HL-60 (cell line): ENCODE data around the gene FBLN5.

ENCODE experiments used
- DNase-seq, 2 experiments: peaks; one replicate each; pipeline ENCODE4 v3.0.0-alpha.2; 2010 to 2020; ENCODE audit warnings: low read depth in 1 of 2, low spot score in 1 of 2
- H3K27ac ChIP-seq: fragments of 250-450 bp; sonication (Bioruptor Pico); replicated peaks from 2 replicates; pipeline ENCODE4 v1.5.1; 2020; ENCODE audit warnings: mild to moderate bottlenecking, moderate library complexity
- H3K27me3 ChIP-seq: fragments of 250-450 bp; sonication (Bioruptor Pico); 2 replicates; pipeline ENCODE4 v1.5.1; 2021; ENCODE audit warnings: mild to moderate bottlenecking, moderate library complexity; ENCODE audit not compliant: insufficient read depth, poor library complexity, severe bottlenecking
- H3K4me3 ChIP-seq: replicated peaks from 2 replicates; pipeline ENCODE4 v1.5.1; 2011; ENCODE audit warnings: mild to moderate bottlenecking, control low read depth, low read length; ENCODE audit not compliant: insufficient read depth
- CTCF ChIP-seq: IDR thresholded peaks from one replicate; pipeline ENCODE4 v1.5.1; 2011; ENCODE audit warnings: low read length, control low read depth, inconsistent platforms; ENCODE audit not compliant: insufficient read depth
- GABPA ChIP-seq: IDR thresholded peaks from 2 replicates; pipeline ENCODE4 v1.6.1; 2012; ENCODE audit warnings: low read depth
- POLR2AphosphoS5 ChIP-seq: IDR thresholded peaks from 2 replicates; pipeline ENCODE4 v1.6.1; 2012; ENCODE audit warnings: low read depth
- REST ChIP-seq: IDR thresholded peaks from 2 replicates; pipeline ENCODE4 v1.6.1; 2012; ENCODE audit warnings: low read depth; ENCODE audit not compliant: insufficient replicate concordance
- SPI1 ChIP-seq: IDR thresholded peaks from 2 replicates; pipeline ENCODE4 v1.6.1; 2012; ENCODE audit warnings: low read depth, mild to moderate bottlenecking, borderline replicate concordance

Gene FBLN5

GRCh38 chr14:91882776-91883175 is 64.7 kb downstream of the FBLN5 start:
- no peak for DNase-seq
- H3K4me3 ChIP-seq: no peak overlapping the region
- no peak overlapping the region for H3K27ac ChIP-seq
- no peak for TF ChIP-seq REST
- TF ChIP-seq POLR2AphosphoS5: no peak
- no peak for TF ChIP-seq GABPA
- no peak for TF ChIP-seq SPI1
- TF ChIP-seq CTCF: no peak
- H3K27me3 ChIP-seq: no peaks in the 10 kb centered on the region

- no peak for TF ChIP-seq GABPA
- no peak for TF ChIP-seq POLR2AphosphoS5
- TF ChIP-seq CTCF: no peak
- TF ChIP-seq SPI1: no peak
- no peak for TF ChIP-seq REST
- Histone ChIP-seq H3K27me3 (no peaks in the 10 kb centered on the region), H3K4me3 (no peak overlapping the region), H3K27ac (no peak overlapping the region)
- no peak for DNase-seq
Measured at GRCh38 chr14:91882369-91882768, 65.1 kb downstream of the FBLN5 start.

GRCh38 chr14:91879196-91879595 is 68.3 kb downstream of the FBLN5 start:
- no peak overlapping the region for H3K27ac ChIP-seq
- DNase-seq: no peak
- no peaks in the 10 kb centered on the region for H3K27me3 ChIP-seq
- H3K4me3 ChIP-seq: no peak overlapping the region
- no peak for TF ChIP-seq GABPA
- no peak for TF ChIP-seq CTCF
- TF ChIP-seq POLR2AphosphoS5: no peak
- no peak for TF ChIP-seq SPI1
- no peak for TF ChIP-seq REST
